Neural crest cell (in vitro differentiated cells): ENCODE results near the gene LTBP1. TPM values are rescaled to one million over a fixed set of nuclear protein-coding genes. Genes with fewer than 3 reads are reported as not detected.

ENCODE experiments used
- DNase-seq: peaks from one replicate; pipeline ENCODE4 v3.0.0; 2021; ENCODE audit warnings: low read depth, mixed read lengths, low spot score
- H3K27ac Mint-ChIP-seq: one replicate; pipeline ENCODE4 v1.8.0; 2021; ENCODE audit warnings: mild to moderate bottlenecking, mixed read lengths; ENCODE audit not compliant: unreplicated experiment
- H3K27me3 Mint-ChIP-seq: 2 replicates; pipeline ENCODE4 v1.8.0; 2021; ENCODE audit warnings: low read depth, mild to moderate bottlenecking, mixed read lengths
- H3K36me3 Mint-ChIP-seq: 2 replicates; pipeline ENCODE4 v1.8.0; 2021; ENCODE audit warnings: low read depth, mild to moderate bottlenecking, mixed read lengths
- H3K4me1 Mint-ChIP-seq: 2 replicates; pipeline ENCODE4 v1.8.0; 2021; ENCODE audit warnings: mixed read lengths
- H3K4me3 Mint-ChIP-seq: one replicate; pipeline ENCODE4 v1.8.0; 2021; ENCODE audit warnings: mild to moderate bottlenecking, mixed read lengths
- H3K9me3 Mint-ChIP-seq: 2 replicates; pipeline ENCODE4 v1.8.0; 2021; ENCODE audit warnings: mixed read lengths
- CTCF ChIP-seq: fragments of 200-600 bp; sonication (generic); conservative IDR thresholded peaks from 2 replicates; pipeline ENCODE4 v1.5.0; 2021; ENCODE audit warnings: antibody characterized with exemption, mild to moderate bottlenecking
- total RNA-seq: library from RNA; stranded (reverse); gene quantifications from 2 replicates; pipeline ENCODE4 v1.2.1, GENCODE V29; 2021

The LTBP1 gene
- total RNA-seq, 1 donor from 2014 or later, result 30.2 TPM

GRCh38 chr2:33110461-33110860, 163.7 kb downstream of the LTBP1 start:
- DNase-seq, result no peak
- Mint-ChIP-seq H3K36me3 (peaks cover 2% of the 10 kb centered on the region), H3K27me3 (no peaks in the 10 kb centered on the region), H3K4me3 (no peak overlapping the region), H3K9me3 (peaks cover 3% of the 10 kb centered on the region), H3K27ac (no peak overlapping the region), H3K4me1 (peaks cover 20% of the 10 kb centered on the region)
- TF ChIP-seq CTCF, result no peak

- TF ChIP-seq CTCF, result no peak
- no peak overlapping the region for H3K27ac Mint-ChIP-seq
These were observed 164.3 kb downstream of the LTBP1 start for GRCh38 chr2:33111002-33111446.

GRCh38 chr2:33115196-33115595, 168.4 kb downstream of the LTBP1 start:
- Mint-ChIP-seq H3K27ac (no peak overlapping the region), H3K36me3 (peaks cover 2% of the 10 kb centered on the region), H3K27me3 (no peaks in the 10 kb centered on the region), H3K4me1 (peaks cover 8% of the 10 kb centered on the region), H3K9me3 (no peaks in the 10 kb centered on the region), H3K4me3 (no peak overlapping the region)
- no peak for TF ChIP-seq CTCF
- no peak for DNase-seq

More at GRCh38 chr2:33111002-33111446, 164.3 kb downstream of the LTBP1 start:
- H3K4me1 Mint-ChIP-seq, result peaks cover 20% of the 10 kb centered on the region
- peaks cover 2% of the 10 kb centered on the region for H3K36me3 Mint-ChIP-seq
- no peak overlapping the region for H3K4me3 Mint-ChIP-seq
- H3K9me3 Mint-ChIP-seq, result peaks cover 2% of the 10 kb centered on the region
- no peak for DNase-seq
- H3K27me3 Mint-ChIP-seq, result no peaks in the 10 kb centered on the region

GRCh38 chr2:33115728-33116127, 169.0 kb downstream of the LTBP1 start:
- H3K27me3 Mint-ChIP-seq, result no peaks in the 10 kb centered on the region
- H3K4me1 Mint-ChIP-seq, result peaks cover 8% of the 10 kb centered on the region
- no peak for TF ChIP-seq CTCF
- DNase-seq, result no peak
- H3K4me3 Mint-ChIP-seq, result no peak overlapping the region
- H3K36me3 Mint-ChIP-seq, result peaks cover 2% of the 10 kb centered on the region
- no peak overlapping the region for H3K27ac Mint-ChIP-seq
- no peaks in the 10 kb centered on the region for H3K9me3 Mint-ChIP-seq

GRCh38 chr2:33116799-33117198, 170.0 kb downstream of the LTBP1 start:
- H3K27ac Mint-ChIP-seq, result no peak overlapping the region
- no peak for TF ChIP-seq CTCF
- no peak for DNase-seq
- H3K4me1 Mint-ChIP-seq, result no peaks in the 10 kb centered on the region
- H3K4me3 Mint-ChIP-seq, result no peak overlapping the region
- H3K36me3 Mint-ChIP-seq, result no peaks in the 10 kb centered on the region
- no peaks in the 10 kb centered on the region for H3K27me3 Mint-ChIP-seq
- H3K9me3 Mint-ChIP-seq, result no peaks in the 10 kb centered on the region

GRCh38 chr2:33118651-33119050, 171.9 kb downstream of the LTBP1 start:
- TF ChIP-seq CTCF, result no peak
- Mint-ChIP-seq H3K36me3 (no peaks in the 10 kb centered on the region), H3K27ac (no peak overlapping the region), H3K4me3 (no peak overlapping the region), H3K27me3 (no peaks in the 10 kb centered on the region), H3K4me1 (no peaks in the 10 kb centered on the region), H3K9me3 (peaks cover 2% of the 10 kb centered on the region)
- DNase-seq, result no peak
